Stimulated activated CD8-positive, alpha-beta memory T cell treated with anti-CD3 and anti-CD28 coated beads, Interleukin-4, amount 100 ng/mL, for 48 hours (primary cell): ENCODE data around the gene LRRC42.

Source experiments
- DNase-seq: peaks from one replicate; pipeline ENCODE4 v3.0.0-alpha.2; 2020

LRRC42 gene, protein sequence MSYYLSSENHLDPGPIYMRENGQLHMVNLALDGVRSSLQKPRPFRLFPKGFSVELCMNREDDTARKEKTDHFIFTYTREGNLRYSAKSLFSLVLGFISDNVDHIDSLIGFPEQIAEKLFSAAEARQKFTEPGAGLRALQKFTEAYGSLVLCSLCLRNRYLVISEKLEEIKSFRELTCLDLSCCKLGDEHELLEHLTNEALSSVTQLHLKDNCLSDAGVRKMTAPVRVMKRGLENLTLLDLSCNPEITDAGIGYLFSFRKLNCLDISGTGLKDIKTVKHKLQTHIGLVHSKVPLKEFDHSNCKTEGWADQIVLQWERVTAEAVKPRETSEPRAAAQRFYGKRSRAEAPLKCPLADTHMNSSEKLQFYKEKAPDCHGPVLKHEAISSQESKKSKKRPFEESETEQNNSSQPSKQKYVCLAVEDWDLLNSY

DNA sequence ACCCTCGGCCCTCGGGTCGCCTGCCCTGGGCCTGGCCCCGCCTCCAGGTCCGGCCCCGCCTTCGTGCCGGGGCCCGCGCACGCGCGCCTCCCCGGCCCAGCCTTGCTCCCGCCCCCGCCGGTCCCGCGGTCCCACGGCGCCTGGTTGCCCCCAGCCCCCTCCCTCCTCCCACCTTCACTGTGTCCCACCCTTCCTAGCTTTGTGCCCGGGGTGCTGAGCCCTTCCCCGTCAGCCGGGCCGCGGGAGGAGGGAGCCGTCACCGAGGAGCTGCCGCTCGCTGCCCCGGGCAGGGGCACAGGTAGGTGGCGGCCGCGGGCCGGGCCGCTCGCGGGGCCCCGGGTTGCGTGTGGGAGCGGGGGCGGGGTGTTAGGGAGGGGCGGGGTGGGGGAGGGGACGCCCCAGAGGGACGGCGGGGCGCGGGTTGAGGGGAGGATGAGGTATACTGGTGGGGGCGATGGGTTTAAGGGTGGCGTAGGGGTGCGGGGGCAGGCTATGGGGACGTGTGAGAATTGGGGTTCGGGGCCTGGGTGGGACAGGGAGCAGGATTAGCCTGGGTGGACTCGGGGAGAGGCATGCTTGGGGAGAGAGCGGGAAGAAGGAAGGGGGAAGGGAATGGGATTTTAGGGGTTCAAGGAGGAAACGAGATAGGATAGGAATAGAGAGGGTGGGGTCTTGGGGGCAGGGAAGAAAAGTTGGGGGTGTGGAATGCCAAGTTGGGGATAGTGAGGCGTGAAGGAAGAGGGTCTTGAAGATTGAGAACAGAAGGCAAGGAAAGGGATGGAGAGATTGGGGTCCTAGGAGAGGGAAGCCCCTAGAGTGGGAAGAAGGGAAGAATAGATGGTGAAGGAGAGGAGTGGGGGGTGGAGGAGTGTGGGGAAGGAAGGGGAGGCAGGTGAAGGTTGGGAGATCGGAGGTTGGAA lies at the start of gene LRRC42:
Gene LRRC42 (plus strand): TSS at position 99 of the 920 bp plus-strand sequence. CDS start 5,650 bp downstream, outside the sequence.
- DNase-seq, result no peak

DNA sequence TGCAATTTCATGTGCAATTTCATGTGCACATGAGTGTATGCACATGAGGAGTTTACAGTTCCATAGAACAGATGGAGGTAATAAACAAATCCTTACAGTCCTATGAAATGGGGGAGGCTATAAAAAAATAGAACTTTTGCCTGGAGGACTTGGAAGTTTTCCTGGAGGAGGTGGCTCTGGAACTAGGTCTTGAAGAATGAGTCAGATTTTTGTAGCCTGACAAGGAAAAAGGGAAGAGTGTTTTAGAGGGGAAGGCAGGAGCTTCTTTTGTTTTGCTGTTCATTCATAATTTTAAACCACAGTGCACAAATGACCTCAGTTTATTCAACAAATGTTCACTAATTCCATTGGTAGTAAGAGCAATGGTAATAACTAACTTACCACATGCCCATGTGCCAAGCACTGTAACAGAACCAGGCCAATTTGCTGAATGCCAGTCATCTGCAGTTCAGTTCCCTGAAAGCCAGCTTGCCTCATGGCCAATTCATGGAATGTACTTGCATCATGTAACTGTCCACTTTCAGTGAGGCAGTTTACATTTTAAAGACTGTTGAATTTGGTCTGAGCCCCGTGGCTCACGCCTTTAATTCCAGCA lies 49.4 kb upstream of the LRRC42 start:
- no peak for DNase-seq

DNA sequence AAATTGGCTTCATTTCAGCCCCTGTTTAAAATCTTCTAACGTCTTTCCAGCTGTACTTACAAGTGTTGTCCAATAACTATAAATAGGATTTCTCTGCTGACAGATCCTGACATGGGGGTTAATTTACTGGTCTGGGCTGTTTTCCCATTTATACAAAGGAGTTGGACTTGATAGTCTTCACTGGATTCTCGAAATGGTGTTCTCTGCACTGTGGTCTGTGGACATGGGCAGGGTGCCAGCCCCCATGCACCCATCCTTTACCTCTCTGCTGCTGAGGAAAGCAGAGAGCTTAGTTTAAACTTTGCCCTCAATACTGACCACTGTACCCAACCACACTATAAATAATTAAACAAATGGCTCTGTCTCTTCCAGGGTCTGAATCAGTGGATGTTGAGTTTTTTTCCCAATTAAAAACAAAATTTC lies 46.9 kb upstream of the LRRC42 start:
- no peak for DNase-seq

GRCh38 chr1:53899708-53900107 lies 46.4 kb upstream of the LRRC42 start:
- no peak for DNase-seq

DNA sequence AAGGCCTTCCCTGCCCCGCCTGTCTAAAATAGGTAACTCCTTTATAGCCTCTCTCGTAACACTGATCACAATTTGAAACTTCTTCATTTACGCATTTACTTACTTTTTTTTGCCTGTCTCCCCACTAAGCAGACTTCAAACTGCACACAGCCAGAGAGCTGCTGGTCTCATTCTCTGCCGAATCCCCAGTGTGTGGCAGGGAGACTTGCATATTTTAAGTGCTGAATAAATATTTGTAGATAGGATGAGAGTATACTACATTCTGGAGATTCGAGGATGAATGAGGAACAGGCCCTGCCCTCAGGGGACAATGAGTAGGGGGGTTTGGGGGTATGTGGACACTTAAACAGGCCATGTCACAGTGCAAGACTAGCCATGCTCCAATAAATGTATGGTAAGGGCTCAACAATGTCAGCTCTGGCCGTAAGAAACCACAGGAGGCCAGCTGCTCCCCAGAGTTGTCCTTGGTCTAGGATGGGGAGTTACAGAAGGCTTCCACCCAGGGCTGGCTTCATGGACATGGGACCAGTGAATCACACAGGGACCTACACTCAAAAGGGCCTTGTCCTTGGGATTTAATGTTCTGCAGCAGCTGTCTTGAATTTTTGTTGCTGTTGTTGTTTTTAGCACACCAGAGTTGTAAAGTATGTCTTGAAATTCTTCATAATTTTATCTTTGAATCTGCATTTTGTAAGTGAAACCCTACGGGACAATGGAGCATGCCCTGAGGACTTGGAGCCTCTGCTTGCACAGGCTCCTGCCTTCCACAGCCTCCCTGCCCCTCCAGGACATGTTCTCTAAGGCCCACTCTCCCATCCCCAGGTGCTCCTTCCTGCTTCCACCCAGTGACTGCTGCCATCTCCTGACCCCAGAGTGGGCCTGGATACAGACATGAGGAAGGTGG lies 43.7 kb upstream of the LRRC42 start:
- no peak for DNase-seq

DNA sequence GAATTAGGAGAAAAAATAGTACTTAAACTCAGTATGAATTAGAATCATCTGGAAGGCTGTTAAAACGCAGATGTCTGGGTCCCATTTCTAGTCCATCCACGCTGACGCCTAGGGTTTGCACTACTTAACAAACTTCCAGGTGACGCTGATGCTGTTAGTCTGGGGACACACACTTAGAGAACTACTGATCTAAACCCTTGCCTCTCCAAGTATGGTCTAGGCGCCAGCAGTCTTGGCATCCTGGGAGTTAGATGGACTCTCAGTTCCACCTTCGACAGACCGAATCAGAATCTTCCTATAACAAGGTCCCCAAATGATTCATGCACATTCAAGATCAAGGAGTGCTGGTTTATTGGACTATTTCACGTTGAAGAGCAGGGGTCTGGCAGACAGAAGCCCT lies 40.6 kb upstream of the LRRC42 start:
- no peak for DNase-seq

- no peak for DNase-seq
Observed at GRCh38 chr1:53906121-53906520, 40.0 kb upstream of the LRRC42 start.

DNA sequence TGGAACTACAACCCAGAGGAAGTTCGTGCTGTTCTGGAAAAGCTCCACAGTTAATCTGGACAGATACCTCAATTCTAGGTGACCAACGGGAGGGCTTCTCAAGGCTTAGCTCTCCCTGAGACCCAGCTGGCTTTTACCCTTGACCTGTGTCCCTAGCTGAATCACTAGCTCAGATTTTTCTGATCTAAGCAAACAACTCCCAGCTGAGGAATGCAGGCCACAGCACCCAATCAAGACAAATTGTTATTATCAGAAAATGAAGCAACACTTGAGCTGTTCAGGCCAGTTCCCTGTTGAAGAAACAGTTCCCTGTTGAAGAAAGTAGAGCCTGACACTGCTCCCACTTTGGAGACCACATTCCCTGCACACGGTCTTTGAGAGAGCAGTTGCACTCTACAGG lies 36.2 kb upstream of the LRRC42 start:
- DNase-seq, result no peak

DNA sequence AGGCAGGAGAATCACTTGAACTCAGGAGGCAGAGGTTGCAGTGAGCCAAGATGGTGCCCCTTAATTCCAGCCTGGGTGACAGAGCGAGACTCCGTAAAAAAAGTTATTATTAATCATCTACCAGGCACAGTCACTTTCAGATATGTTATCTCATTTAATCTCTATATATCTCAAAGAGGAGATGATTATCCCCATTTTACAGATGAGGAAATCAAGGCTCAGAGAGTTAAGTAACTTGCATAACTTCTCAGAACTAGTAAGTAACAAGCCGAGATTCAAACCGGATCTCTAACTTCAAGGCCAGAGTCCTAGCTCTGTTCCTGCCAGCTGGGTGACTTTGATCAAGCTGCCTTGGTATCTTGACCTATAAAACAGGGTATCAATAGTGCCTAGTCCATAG lies 34.7 kb upstream of the LRRC42 start:
- DNase-seq, result no peak

GRCh38 chr1:53913352-53914033 lies 32.7 kb upstream of the LRRC42 start:
- no peak for DNase-seq

DNA sequence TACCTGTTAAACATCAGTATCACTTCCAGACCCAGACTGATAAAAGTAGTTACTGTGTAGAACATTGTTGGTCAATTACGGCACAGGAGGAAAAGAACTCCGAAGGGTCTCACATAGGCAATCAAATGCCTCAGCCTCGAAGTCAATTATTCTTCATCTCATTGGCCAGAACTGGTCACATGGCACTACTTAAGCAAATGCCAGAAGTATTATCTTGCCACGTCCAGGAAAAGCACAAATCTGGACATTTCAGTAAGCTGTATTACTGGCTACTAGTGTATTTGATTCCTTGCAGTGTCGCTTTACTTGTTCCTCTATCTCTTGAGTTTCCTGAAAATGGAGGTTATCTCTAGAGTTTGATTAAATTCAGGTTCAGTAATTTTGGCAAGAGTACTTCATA lies 27.8 kb upstream of the LRRC42 start:
- DNase-seq, result no peak

GRCh38 chr1:53919675-53920066 lies 26.5 kb upstream of the LRRC42 start:
- DNase-seq, result peak; percentile 41

DNA sequence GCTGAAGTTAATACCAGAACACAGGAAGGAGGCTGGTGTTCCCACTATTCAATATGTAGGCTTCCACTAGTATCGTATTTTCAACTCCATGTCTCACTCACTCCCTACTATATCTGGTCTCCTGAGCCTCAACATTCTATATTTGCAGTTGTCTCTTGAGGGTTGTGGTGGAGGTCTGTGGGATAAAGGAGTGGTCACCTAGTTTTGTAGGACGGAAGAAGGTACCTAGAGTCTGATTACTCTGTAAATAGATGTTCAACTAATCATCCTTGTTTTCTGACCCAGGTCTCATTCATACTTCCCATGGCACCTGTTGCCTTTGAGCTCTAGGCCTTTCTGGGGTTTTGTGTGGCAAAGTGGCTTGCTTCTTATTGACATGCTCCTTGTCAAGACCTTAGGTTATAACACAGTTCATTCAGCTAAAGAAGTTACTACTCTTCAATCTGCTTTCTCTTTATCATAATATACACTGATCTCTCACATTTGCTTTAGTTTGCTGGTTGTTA lies 18.7 kb upstream of the LRRC42 start:
- no peak for DNase-seq

- DNase-seq, result no peak
Observed at GRCh38 chr1:53929246-53929960, 16.7 kb upstream of the LRRC42 start.

DNA sequence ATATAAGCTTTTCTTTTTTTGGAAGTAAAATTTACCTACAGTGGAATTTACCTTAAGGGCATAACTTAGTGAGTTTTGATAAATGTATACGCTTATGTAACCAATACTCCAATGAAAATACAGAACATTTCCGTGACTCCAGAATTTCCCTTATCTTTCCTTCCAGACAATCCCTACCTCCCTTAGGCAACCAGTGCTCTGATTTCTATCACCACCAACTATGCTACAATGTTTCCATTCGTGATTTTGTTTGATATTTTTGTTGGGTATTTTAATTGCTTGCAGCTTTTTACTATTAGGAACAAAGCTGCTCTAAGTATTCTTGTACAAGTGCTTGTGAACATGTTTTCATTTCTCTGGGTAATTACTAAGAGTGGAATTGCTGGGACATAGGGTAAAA lies 15.2 kb upstream of the LRRC42 start:
- DNase-seq, result no peak

DNA sequence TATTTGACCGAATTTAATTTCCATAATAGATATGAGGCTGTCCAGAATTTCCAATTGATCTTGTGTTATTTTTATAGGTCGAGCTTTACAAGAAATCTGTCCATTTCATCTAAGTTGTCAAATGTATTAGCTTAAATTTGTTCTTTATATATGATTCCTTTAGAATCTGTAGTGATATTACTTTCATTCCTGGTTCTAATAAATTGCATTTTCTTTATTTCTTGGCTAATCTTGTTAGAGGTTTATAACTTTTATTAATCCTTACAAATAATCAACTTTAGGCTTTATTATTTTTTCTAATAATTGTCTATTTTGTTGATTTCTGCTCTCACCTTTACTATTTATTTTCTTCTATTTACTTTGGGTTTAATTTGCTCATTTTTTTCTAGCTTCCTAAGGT lies 14.6 kb upstream of the LRRC42 start:
- DNase-seq, result no peak

DNA sequence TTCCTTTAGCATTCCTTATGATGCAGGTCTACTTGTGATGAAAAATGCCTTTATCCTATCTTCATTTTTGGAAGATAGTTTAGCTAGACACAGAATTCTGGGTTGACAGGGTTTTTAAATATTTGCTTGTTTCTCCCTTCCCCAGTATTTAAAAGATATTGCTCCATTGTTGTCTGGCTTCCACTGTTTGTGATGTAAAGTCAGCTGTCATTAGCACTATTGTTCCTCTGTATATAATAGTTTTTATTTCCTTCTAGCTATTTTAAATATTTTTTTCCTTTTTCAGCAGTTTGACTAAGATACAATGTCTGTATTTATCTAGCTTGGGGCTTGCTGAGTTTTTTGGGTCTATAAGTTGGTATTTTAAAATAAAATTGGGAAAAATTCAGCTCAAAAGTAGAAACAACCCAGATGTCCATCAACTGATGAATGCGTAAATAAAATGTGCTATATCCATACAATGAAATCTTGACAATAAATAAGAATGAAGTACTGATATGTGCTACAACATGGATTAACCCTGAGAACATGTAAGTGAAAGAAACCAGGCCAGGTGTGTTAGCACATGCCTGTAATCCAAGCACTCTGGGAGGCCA lies 11.9 kb upstream of the LRRC42 start:
- no peak for DNase-seq

- DNase-seq, result no peak
Observed at GRCh38 chr1:53936430-53936829, 9.7 kb upstream of the LRRC42 start.

DNA sequence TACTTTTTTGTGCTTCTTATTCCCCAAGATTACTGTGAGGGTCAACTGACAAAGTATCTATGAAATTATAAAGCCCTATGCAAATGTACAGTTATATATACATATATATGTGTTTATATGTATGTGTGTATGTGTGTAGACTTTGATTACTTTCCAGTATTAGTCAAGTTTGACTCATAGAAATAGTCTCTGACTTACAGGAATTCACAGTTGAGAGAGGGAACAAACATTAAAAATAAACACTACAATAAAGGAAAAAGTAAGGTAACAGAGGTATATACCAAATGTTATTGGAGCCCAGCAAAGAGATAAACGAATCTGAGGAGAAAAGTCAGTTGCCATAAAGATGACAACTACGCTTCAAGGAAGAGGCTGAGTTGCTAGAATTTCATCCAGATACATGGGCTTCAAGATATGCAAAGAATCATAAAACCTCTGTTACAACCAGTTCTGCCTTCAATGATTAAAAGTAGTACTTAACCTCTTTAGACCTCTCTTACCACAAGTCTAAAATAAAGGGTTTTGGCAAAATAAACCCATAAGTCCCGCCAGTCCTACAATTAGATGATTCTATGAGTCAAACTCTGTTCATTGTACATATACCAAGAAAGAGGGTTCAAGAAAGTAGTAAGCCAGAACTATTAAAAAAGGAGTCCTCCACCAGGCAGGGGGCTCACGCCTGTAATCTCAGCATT lies 7.9 kb upstream of the LRRC42 start:
- no peak for DNase-seq
